PC-3 (cell line): ENCODE measurements around the gene LRRC49. TPM values are rescaled to one million over a fixed set of nuclear protein-coding genes. Genes with fewer than 3 reads are reported as not detected.

Source experiments
- ATAC-seq: fragments of 200-7000 bp; cut with Tn5 transposase; 2 replicates; pipeline ENCODE4 v1.9.1; 2020; ENCODE audit warnings: mild to moderate bottlenecking, moderate library complexity
- BruUV-seq: library from RNA; stranded (reverse); fragments of 400-500 nt; replicated peaks from 2 replicates; lab custom pipeline; 2021; lab: Mats Ljungman, UMichigan
- CTCF ChIA-PET: fragments of 300-600 bp; sonication (Branson Sonifier 250); formaldehyde crosslinking; loops from one replicate; lab custom pipeline; 2022; ENCODE audit warnings: antibody characterized with exemption; lab: Charles Lee
- POLR2A ChIA-PET: fragments of 300-600 bp; sonication (Branson Sonifier 250); formaldehyde crosslinking; loops from one replicate; lab custom pipeline; 2022; ENCODE audit warnings: antibody characterized with exemption; ENCODE audit not compliant: unreplicated experiment; lab: Charles Lee
- DNase-seq: peaks from one replicate; pipeline ENCODE4 v3.0.0-alpha.2; 2015
- H2AFZ ChIP-seq: fragments of 300-600 bp; sonication (generic); 2 replicates; pipeline ENCODE4 v1.6.0; 2016; ENCODE audit warnings: antibody characterized with exemption, low read length
- H3F3A ChIP-seq: fragments of 300-600 bp; sonication (generic); one replicate; pipeline ENCODE4 v1.6.0; 2017; ENCODE audit warnings: antibody characterized with exemption, low read length, control low read depth, mild to moderate bottlenecking; ENCODE audit not compliant: unreplicated experiment
- H3K27ac ChIP-seq: fragments of 300-600 bp; sonication (generic); 2 replicates; pipeline ENCODE4 v1.5.1; 2016; ENCODE audit warnings: mild to moderate bottlenecking, low read length
- H3K27me3 ChIP-seq: fragments of 300-600 bp; sonication (generic); 2 replicates; pipeline ENCODE4 v1.6.1; 2016; ENCODE audit warnings: low read length, mixed read lengths
- H3K36me3 ChIP-seq: fragments of 300-600 bp; sonication (generic); 2 replicates; pipeline ENCODE4 v1.6.1; 2016; ENCODE audit warnings: low read depth, mixed run types, low read length, mixed read lengths
- H3K4me1 ChIP-seq: fragments of 300-600 bp; sonication (generic); 2 replicates; pipeline ENCODE4 v1.5.1; 2016; ENCODE audit warnings: low read length; ENCODE audit not compliant: insufficient read depth
- H3K4me2 ChIP-seq: fragments of 300-600 bp; sonication (generic); 2 replicates; pipeline ENCODE4 v1.6.0; 2016; ENCODE audit warnings: low read length
- H3K4me3 ChIP-seq: fragments of 300-600 bp; sonication (generic); 2 replicates; pipeline ENCODE4 v1.5.1; 2016; ENCODE audit warnings: mild to moderate bottlenecking, low read length, mixed read lengths
- H3K79me2 ChIP-seq: fragments of 300-600 bp; sonication (generic); 2 replicates; pipeline ENCODE4 v1.6.1; 2017; ENCODE audit warnings: low read length, mixed read lengths
- H3K9ac ChIP-seq: fragments of 300-600 bp; sonication (generic); 2 replicates; pipeline ENCODE4 v1.6.0; 2016; ENCODE audit warnings: mild to moderate bottlenecking, low read length
- H3K9me2 ChIP-seq: fragments of 300-600 bp; sonication (generic); replicated peaks from 2 replicates; pipeline ENCODE4 v1.6.1; 2016; ENCODE audit warnings: mixed run types, low read length, mixed read lengths
- H3K9me3 ChIP-seq: fragments of 300-600 bp; sonication (generic); 2 replicates; pipeline ENCODE4 v1.6.1; 2016; ENCODE audit warnings: low read length, mixed read lengths
- H4K20me1 ChIP-seq: fragments of 300-600 bp; sonication (generic); 2 replicates; pipeline ENCODE4 v1.6.1; 2016; ENCODE audit warnings: low read length, mixed read lengths
- EZH2 ChIP-seq: fragments of 300-600 bp; sonication (generic); IDR thresholded peaks from one replicate; pipeline ENCODE4 v1.6.1; 2017; ENCODE audit warnings: antibody characterized with exemption, mild to moderate bottlenecking, low read length; ENCODE audit not compliant: unreplicated experiment
- EZH2phosphoT487 ChIP-seq: fragments of 300-600 bp; sonication (generic); IDR thresholded peaks from 2 replicates; pipeline ENCODE4 v1.6.1; 2018; ENCODE audit warnings: mild to moderate bottlenecking, antibody characterized with exemption, low read length, borderline replicate concordance
- intact Hi-C: fragments of 100-400 bp; cut with micrococcal nuclease; formaldehyde crosslinking; loops from 2 replicates; pipeline ENCODE4 v1.9.0; 2023
- total RNA-seq: library from RNA; depleted of rRNA; stranded (reverse); fragments of >200 nt; gene quantifications from 2 replicates; pipeline ENCODE4 v1.2.3, GENCODE V29; 2014
- TF ChIP-seq, protein P1 (sequence below): fragments of 300-600 bp; sonication (generic); conservative IDR thresholded peaks from 2 replicates; pipeline ENCODE4 v1.5.1; 2017; ENCODE audit warnings: antibody characterized with exemption, low read depth, mild to moderate bottlenecking, low read length

The LRRC49 gene
- total RNA-seq, 1 experiment from 2014 or later, result 7.7 TPM

DNA sequence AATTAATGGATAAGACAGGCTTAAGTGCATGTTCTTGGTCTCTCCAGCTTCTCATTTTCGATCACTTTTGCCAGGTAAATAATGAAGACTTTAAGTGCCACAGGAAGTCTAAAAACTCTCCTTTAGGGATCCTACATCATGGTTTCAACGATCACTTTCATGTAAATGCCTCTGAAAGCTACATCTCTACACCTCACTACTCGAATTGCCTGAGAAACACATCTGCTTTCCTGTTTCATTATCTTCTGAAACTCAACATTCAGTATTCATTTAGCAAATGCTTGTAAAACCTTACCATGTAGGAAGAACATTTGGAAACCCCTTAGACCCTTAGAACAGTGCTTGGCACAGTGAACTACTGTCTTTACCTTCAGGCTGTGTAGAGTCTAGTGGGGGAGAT lies 16.6 kb upstream of the LRRC49 start:
- ChIA-PET CTCF (no interaction called here), POLR2A (no interaction called here)
- H3K4me1 ChIP-seq, result peaks cover 23% of the 10 kb centered on the region
- ATAC-seq (no peak), DNase-seq (no peak)
- no peaks in the 10 kb centered on the region for H4K20me1 ChIP-seq
- no peak for TF ChIP-seq EZH2phosphoT487
- TF ChIP-seq, protein P1, sequence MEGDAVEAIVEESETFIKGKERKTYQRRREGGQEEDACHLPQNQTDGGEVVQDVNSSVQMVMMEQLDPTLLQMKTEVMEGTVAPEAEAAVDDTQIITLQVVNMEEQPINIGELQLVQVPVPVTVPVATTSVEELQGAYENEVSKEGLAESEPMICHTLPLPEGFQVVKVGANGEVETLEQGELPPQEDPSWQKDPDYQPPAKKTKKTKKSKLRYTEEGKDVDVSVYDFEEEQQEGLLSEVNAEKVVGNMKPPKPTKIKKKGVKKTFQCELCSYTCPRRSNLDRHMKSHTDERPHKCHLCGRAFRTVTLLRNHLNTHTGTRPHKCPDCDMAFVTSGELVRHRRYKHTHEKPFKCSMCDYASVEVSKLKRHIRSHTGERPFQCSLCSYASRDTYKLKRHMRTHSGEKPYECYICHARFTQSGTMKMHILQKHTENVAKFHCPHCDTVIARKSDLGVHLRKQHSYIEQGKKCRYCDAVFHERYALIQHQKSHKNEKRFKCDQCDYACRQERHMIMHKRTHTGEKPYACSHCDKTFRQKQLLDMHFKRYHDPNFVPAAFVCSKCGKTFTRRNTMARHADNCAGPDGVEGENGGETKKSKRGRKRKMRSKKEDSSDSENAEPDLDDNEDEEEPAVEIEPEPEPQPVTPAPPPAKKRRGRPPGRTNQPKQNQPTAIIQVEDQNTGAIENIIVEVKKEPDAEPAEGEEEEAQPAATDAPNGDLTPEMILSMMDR, result no peak
- TF ChIP-seq EZH2, result no peak
- no peak overlapping the region for H3K27ac ChIP-seq
- H3F3A ChIP-seq, result no peaks in the 10 kb centered on the region
- no peak overlapping the region for H3K4me2 ChIP-seq
- H3K27me3 ChIP-seq, result no peaks in the 10 kb centered on the region
- no peak overlapping the region for H3K4me3 ChIP-seq
- BruUV-seq, result no TSS peak
- no peaks in the 10 kb centered on the region for H3K9me2 ChIP-seq
- intact Hi-C loops, result loop anchor here (5.0 to 10.0 kb wide), 2 partner anchors 111 to 199 kb away; partner anchors contain the start of gene UACA
- H3K9ac ChIP-seq, result no peak overlapping the region
- H2AFZ ChIP-seq, result no peak overlapping the region
- no peaks in the 10 kb centered on the region for H3K9me3 ChIP-seq
- no peaks in the 10 kb centered on the region for H3K36me3 ChIP-seq
- H3K79me2 ChIP-seq, result no peaks in the 10 kb centered on the region

DNA sequence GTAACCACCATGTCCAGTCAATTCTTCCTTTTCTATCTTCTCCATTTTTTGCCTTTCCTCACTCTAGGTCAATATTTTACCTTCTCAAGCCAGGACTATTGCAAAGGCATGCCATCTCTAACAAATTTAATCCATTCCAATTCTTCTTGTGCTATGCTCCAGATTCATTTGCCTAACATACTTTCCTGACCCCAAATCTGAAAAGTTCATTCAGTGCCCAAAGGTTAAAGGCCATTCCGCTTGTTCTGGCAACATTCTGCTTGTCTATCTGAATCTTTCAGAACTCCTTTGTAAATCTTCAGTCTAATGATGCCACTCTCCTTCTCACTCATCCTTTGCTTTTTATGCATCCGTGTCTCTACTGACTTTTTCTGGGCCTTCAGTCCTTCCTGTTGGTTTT lies 15.9 kb upstream of the LRRC49 start:
- Histone ChIP-seq H3K9me2 (no peaks in the 10 kb centered on the region), H2AFZ (no peak overlapping the region; the same call in 1 of the 2 replicates), H3K36me3 (no peaks in the 10 kb centered on the region), H4K20me1 (no peaks in the 10 kb centered on the region), H3F3A (no peaks in the 10 kb centered on the region), H3K4me3 (no peak overlapping the region), H3K27me3 (no peaks in the 10 kb centered on the region), H3K4me1 (peaks cover 23% of the 10 kb centered on the region), H3K9me3 (no peaks in the 10 kb centered on the region), H3K4me2 (no peak overlapping the region), H3K27ac (no peak overlapping the region), H3K9ac (no peak overlapping the region), H3K79me2 (no peaks in the 10 kb centered on the region)
- POLR2A ChIA-PET, result no interaction called here
- DNase-seq (no peak), ATAC-seq (no peak)
- CTCF ChIA-PET, result no interaction called here
- intact Hi-C loops, result loop anchor here (5.0 to 10.0 kb wide), 2 partner anchors 112 to 199 kb away; partner anchors contain the start of gene UACA
- no peak for TF ChIP-seq EZH2phosphoT487
- TF ChIP-seq, protein P1, result no peak
- no peak for TF ChIP-seq EZH2
- BruUV-seq, result no TSS peak

DNA sequence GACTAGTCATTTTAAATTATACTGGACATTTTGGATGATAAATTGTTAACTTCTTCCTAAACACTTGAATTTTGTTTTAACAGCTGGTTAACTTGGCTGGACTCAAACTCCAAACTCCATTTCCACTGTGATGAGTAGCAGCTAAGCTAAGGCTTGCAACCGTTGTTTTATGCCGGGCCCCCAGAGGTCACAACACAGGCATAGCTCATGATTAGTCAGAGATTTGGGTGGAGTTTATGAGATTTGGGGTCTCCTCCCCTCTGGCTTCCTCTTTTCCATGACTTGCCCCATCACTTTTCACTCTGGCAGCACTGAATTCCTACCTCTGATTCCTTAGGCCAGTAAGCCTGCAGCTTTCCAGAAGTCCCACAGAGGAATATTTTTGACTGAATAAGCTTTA lies 13.2 kb upstream of the LRRC49 start:
- no peaks in the 10 kb centered on the region for H3F3A ChIP-seq
- no peaks in the 10 kb centered on the region for H3K36me3 ChIP-seq
- H2AFZ ChIP-seq, result no peak overlapping the region
- H3K9ac ChIP-seq, result no peak overlapping the region
- H3K79me2 ChIP-seq, result no peaks in the 10 kb centered on the region
- no peaks in the 10 kb centered on the region for H3K9me2 ChIP-seq
- BruUV-seq, result no TSS peak
- POLR2A ChIA-PET, result interaction anchor here (0.8 kb wide), 1 partner anchor 27 kb away, joined by 3 read pairs; no protein-coding TSS in a partner anchor
- intact Hi-C loops, result loop anchor here (5.0 to 10.0 kb wide), 2 partner anchors 115 to 202 kb away; partner anchors contain the start of gene UACA
- TF ChIP-seq EZH2phosphoT487, result no peak
- TF ChIP-seq, protein P1, result no peak
- no peak for TF ChIP-seq EZH2
- no peak overlapping the region for H3K4me3 ChIP-seq
- peak overlapping the region; percentile 46 for H3K4me2 ChIP-seq
- ATAC-seq (no peak; the same call in 1 of the 2 replicates), DNase-seq (peak; percentile 46)
- peaks cover 23% of the 10 kb centered on the region for H3K4me1 ChIP-seq
- CTCF ChIA-PET, result no interaction called here
- H4K20me1 ChIP-seq, result no peaks in the 10 kb centered on the region
- H3K27ac ChIP-seq, result no peak overlapping the region
- H3K9me3 ChIP-seq, result no peaks in the 10 kb centered on the region
- no peaks in the 10 kb centered on the region for H3K27me3 ChIP-seq
